Glomerular endothelial cell (primary cell): ENCODE data around the gene MYRFL. TPM values are rescaled to one million over a fixed set of nuclear protein-coding genes. Genes with fewer than 3 reads are reported as not detected.

ENCODE experiments used
- DNase-seq: peaks from one replicate; pipeline ENCODE4 v3.0.0-alpha.2; 2011; ENCODE audit warnings: low read depth, low spot score; ENCODE audit errors: extremely low read depth
- total RNA-seq: library from RNA; depleted of rRNA; stranded (reverse); fragments of >200 nt; gene quantifications from 2 replicates; pipeline ENCODE4 v1.2.3, GENCODE V29; 2015

The MYRFL gene
- total RNA-seq, 1 donor from 2014 or later, result not detected

DNA sequence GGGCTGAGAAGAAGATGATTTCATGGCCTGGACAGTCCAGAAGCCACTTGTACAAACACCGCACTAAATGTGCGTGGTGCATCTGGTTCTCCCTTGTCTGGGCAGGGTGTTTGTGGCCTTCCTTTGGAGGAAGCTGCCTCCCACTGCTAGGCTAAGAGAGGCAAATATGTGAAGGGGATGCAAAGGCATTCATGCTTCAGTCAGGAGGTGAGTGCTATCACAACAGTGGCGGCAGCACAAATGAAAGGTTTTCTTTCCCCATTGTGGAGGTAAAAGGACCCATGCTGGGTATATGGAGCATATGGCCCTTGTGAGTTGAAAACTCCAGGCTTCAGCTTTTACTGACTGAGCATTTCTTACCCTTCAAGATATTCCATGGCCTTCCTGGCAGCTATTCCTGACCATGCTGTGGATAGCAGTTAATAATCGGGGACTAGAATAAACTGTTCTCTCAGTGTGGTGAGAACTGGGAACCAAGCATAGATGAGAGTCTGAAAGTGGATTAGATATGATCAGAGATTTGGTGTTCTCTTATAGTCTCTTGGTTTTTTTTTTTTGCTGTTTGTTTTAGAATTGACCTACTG lies 69.9 kb downstream of the MYRFL start:
- no peak for DNase-seq

DNA sequence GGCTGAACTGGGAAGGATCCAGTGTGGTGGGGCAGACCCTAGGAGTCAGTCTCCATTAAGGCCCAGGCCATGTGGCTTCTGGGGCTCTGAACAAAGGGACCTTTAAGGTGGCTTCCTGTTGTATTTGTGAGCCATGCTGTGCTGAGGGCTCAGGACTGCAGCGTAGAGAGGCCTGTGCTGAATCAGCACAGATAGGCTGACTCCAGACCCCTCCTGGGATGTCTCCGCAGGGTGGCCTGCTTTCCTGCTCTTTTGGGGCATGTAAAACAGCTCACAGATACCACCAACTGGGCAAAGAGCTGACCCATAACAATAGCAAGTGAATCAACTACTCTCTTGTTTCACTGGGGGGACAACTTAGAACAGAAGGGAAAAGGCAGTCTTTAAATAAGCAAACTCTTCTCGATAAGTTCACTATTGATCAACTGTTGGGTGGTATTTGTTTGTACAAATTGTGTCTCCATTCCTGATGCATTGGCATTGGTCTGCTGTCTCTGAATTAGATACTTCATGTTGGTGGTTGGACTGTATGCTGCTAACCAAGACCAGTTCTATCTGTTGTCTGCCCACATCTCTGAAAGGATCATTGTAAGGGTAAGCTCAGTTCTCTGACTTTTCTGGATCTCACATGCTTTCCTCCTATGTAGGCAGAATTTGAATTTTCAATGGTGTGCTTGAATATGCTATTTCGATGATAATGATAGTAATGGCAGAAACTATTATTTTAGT lies 71.8 kb downstream of the MYRFL start:
- DNase-seq, result no peak

GRCh38 chr12:69897744-69898143 lies 72.7 kb downstream of the MYRFL start:
- no peak for DNase-seq

GRCh38 chr12:69898236-69898635 lies 73.2 kb downstream of the MYRFL start:
- DNase-seq, result no peak

DNA sequence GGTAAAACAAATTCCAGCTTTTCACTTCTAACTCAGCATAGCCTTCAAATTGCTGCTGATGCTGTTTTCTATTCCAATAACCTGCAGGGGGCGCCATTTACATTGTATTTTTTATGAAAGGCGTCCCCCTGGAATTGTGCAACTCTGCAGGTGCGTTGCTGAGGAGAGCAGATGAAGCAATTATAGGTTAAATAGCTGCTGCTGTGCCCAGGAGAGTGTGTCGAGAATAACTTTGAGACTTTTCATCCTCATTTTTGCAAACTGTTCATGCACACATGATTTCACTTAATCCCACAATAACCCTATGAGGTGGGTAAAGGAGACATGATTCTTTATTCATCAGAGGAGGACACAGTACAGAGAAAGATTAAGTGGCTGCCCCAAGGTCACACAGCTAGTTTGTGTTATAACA lies 75.7 kb downstream of the MYRFL start:
- peak; percentile 56 for DNase-seq

DNA sequence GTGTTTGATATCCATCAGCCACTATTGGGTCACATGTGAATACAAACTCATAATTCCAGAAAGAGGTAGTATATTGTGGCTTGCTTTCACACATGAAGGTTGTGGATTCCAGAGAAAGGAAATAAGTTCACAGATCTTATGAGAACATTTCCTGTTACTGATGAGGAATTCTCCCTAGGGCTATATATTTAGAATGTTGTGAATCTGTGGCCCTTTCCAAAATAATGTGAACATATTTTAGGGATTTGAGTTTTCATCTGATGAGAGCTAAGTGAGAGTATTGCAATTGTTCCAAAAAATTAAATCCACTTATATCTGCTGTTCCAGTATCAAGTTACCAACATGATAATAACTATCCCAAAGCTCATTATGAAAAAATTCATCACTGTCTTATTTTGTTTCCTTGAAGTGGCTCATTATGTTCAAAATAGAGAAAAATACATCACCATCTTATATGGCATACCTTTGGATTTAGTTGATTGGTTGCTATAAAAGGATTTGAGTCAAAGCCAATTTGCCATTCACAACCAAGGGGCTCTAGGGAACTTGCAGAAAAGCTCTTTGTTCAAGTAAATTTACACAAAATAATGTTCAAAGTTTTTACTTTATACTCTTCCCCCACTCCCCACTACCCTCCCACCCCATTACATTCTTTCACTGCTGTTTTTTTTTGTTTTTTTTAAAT lies 76.3 kb downstream of the MYRFL start:
- no peak for DNase-seq

GRCh38 chr12:69903548-69903947 lies 78.5 kb downstream of the MYRFL start:
- DNase-seq, result no peak

DNA sequence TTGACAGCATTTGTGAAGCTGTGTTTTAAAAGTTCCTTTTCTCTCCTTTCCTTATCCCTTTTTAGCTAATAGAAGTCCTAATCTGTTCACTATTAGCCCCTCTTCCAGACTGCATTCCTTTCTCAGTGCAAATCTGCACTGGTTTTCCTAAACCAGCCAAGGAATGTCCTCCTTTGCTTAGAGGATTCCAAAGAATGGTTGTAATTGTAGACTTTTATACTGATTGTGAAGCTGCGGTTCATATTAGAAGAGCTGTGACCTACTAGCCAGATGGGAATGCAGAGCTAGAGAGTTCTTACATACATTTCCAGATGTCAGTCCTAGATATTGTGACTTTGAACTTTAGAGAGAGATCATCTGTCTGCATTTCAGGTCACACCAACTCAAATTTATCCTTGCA lies 79.8 kb downstream of the MYRFL start:
- no peak for DNase-seq

GRCh38 chr12:69905801-69906200 lies 80.8 kb downstream of the MYRFL start:
- no peak for DNase-seq

DNA sequence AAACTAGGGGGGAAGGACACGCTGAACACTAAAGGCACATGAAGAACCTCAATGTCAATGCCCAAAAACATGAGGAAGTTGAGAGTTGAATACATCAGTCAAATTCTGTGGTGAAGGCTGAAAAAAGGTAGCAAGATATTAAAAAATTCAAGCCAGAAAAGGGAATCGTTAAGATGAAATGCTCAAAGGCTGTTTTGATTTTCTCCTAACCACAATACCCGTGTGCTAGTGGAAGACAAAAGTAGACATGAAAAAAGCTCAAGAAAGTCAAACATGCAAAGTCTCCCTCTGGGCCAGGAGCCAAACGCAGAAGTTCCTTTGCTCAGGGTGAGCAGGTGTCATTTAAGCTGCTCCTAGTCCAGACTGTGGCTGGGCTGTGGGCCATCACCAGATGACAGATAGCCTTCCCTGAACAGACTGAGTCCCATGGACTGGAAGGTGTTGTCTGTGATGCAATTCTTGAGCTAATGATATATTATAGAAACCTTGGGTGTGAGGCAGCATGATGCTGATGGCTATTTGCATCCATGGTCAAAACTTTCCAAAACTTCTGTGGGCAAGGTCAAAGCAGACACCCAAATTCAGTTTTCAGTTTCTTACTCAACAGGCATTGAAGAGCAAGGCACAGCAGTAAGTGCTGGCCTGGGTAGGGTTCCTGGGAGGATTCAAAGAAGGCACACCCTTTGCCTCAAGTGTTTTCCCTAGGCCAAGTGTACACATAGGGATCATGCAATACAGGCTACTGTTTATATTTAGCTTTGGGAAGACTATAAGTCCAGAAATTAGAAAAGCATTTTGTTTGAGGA lies 81.6 kb downstream of the MYRFL start:
- DNase-seq, result no peak

DNA sequence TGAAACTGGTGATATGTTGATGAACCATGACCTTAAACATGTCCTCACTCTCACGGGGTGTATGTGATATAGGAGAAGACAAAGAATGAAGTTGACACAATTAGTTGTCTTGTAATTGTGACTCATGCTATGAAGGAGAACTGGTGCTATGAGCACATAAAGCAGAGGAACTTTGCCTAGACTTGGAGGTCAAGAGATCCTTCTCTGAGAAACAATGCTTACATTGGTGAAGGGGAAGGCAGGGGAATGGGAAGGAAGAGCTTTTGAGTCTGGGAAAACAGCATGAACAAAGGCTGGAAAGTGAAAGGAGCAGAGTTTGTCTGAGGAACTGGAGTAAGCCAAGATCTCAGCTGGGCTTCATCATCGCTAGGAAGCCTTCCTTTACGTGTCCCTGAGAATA lies 83.2 kb downstream of the MYRFL start:
- peak; percentile 75 for DNase-seq

DNA sequence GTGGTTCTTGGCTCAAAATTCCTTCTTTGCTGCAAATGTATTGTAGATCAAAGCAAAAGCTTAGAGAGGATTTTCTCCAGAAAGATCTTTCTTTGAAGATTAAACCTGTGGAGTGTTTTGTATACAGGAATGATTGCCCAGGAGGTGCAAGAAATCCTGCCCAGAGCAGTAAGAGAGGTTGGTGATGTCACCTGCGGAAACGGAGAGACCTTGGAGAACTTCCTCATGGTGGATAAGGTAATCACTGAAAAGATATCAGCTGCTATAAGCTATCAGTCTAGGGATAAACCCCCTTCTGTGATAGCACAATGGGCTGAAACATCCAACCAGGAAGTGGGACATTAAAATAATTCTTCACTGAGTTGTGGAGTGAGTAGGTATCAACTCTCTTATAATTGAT lies 85.7 kb downstream of the MYRFL start:
- DNase-seq, result no peak

DNA sequence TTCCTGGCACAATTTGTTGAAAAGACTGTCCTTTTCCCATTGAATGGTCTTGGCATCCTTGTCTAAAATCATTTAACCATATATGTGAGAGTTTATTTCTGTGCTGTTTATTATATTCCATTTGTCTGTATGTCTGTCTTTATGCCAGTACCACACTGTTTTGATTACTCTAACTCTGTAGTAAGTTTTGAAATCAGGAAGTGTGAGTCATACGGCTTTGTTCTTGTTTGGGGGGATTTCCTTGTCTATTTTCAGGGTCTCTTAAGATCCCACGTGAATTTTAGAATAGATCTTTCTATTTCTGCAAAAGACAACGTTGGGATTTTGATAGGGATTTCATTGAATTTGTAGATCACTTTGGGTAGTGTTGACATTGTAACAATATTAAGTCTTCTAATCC lies 88.5 kb downstream of the MYRFL start:
- DNase-seq, result no peak

DNA sequence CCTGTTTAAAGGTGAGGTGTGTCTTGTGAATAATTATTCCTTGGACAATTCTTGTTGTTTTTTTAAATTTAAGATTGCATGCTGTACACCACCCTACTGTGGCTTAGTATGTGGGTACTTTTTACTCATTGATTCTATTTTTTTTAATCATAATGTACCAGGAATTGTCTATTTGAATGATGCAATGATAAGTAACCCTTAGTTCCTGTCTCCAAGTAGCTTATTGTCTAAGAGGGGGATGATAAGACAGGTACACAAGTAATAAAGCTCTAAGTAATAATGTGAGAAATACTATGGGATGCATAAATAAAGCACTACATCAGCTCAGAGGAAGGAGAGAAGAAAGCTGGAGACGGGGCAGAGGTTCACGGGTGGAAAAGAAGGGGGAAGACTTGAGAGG lies 90.9 kb downstream of the MYRFL start:
- no peak for DNase-seq

DNA sequence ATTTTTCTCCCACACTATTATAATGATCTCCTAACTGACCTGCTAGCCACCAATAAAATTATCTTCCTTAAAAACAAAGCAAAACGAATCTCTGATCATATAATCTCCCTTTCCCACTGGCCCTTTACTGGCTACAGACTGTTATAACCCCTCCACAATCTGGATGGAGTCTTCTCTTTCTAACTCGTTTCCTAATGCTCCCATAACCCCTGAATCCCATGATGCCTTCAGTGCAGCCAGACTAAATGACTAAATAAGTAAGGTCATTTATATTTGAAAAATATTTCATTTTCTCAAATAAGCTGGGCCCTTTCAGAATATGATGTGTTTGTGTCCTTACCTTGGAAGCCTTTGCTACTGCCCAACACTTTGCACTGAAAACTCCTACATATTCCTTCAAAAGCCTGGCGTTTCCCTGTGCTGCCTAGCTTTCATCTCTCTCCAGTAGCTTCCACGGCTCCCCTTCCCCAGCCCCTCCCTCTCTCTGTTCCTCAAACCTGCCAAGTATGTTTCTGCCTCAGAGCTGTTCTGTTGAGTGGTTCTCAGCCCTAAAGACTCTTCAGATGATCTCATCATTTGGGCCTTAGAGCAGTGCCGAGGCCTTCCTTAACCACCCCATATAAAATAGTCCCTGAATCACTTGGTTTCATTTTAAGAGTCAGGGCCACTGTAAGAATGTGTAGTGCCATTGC lies 91.7 kb downstream of the MYRFL start:
- DNase-seq, result no peak

- no peak for DNase-seq
Observed at GRCh38 chr12:69918287-69918686, 93.3 kb downstream of the MYRFL start.

GRCh38 chr12:69919495-69919894 lies 94.5 kb downstream of the MYRFL start:
- DNase-seq, result no peak

DNA sequence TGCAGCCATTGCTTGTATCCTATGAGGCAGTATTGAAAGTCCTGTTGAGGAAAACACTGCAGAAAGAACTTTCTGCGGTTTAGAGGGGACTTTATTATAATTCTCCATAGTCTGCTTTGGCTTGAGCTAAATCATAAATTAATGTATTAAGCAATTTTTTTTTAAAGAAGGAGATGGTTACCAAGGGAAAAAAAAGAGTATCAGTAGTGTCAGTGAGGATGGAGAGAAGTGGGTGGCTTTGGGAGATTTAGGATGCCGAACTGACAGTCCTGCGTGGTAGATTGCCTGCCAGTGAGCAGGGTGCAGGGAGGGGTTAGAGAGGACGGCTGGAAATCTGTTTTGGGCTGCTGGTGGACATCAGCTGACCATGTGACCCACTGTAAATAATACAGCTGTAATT lies 96.8 kb downstream of the MYRFL start:
- DNase-seq, result no peak

DNA sequence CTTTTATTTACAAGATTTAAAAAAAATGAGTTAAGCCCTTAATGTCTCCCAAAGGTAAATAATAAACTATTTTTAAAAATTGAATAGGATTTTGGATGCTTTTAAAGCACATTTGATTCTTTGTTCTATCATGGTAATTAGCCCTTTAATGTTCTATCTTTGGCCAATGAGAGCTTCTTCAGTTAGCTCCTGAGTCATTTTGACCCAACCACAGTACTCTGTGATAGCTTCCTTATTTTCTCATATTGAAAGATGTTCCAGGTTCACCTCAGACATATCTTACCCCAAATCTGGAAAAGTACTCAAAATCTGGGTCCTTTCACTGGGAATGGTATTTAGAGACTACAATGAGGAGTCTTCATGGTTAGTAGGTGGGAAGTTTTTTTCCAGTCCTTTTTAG lies 98.0 kb downstream of the MYRFL start:
- DNase-seq, result no peak

DNA sequence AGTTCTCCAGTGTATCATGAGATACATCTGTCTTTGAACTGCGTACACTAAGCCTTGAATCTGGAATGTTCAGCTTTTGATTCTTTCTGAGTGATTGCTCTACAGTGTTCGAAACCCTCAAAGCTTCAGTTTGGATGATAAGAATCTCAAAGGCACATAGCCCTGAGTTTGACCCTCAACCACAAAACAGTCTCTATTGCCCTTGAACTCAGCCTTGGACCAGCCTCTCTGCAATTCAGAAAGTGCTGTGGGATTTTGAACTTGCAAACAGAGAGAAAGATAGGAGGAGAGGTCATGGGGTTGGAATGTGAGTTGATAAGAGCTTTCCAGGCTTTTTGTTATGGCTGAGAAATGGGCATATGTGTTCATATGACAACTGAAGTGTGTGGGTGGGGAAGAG lies 100.3 kb downstream of the MYRFL start:
- no peak for DNase-seq

GRCh38 chr12:69927164-69927563 lies 102.1 kb downstream of the MYRFL start:
- DNase-seq, result no peak
